GM18867 (cell line): ENCODE data around the gene TANC1.
"Not testable (repeated sequence)": the region's sequence is repeated elsewhere in the genome, so short reads cannot be mapped to it uniquely, and the experiment has no call there.

Source experiments
- ATAC-seq: cut with Tn5 transposase; IDR thresholded peaks from one replicate; pipeline ENCODE4 v1.9.1; 2021; ENCODE audit warnings: mild to moderate bottlenecking, moderate library complexity; ENCODE audit not compliant: unreplicated experiment

Gene TANC1

DNA sequence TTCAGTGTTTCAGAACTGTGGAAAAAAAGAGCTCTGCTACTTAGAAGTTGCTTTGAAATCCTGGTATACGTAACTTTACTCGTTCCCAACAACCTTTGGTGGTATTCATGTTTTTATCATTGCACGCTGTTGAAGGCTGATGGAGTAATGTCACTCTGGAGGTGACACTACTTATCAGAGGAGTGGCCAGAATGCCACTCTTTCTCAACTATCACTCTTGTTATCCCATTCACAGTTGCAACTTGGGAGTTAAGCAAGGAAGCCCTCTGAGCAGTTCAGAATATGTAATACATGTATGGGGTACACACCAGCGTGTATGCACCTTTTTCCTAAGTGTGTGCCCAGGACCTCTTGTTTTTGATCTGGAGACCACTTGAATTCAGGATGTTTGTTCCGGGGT is 53.6 kb downstream of the TANC1 start:
- no peak for ATAC-seq

- ATAC-seq, result no peak
These were observed 57.7 kb downstream of the TANC1 start for GRCh38 chr2:159026170-159026569.

DNA sequence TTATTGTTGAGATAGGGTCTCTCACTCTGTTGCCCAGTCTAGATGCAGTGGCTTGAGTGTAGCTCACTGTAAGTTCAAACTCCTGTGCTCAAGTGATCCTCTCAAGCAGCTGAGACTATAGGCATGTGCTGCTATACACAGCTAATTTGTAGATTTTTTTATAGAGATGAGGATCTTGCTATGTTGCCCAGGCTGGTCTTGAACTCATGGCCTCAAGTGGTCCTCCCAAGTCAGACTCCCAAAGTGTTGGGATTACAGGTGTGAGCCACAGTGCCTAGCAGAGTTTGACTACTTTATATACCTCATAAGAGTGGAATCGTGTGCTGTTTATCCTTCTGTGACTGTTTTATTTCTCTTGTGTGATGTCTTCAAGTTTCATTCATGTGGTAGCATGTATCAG is 60.3 kb downstream of the TANC1 start:
- ATAC-seq, result no peak

DNA sequence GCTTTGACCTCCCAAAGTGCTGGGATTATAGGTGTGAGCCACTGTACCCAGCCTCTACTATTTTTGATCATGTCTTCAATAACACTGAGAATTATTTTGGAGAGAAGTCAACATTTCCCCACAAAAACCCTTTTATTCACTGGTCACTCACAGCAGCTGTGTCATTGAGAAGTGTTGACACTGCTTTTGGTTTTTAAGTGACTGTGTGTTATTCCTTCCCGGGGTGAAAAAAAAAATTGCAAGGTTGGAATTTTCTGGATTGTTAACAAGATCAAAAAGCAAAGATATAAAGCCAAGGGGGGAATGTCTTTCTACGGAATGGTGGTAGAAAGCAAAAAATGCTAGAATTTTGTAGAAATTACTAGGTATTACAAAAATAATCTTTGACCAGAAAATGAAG is 61.5 kb downstream of the TANC1 start:
- no peak for ATAC-seq

DNA sequence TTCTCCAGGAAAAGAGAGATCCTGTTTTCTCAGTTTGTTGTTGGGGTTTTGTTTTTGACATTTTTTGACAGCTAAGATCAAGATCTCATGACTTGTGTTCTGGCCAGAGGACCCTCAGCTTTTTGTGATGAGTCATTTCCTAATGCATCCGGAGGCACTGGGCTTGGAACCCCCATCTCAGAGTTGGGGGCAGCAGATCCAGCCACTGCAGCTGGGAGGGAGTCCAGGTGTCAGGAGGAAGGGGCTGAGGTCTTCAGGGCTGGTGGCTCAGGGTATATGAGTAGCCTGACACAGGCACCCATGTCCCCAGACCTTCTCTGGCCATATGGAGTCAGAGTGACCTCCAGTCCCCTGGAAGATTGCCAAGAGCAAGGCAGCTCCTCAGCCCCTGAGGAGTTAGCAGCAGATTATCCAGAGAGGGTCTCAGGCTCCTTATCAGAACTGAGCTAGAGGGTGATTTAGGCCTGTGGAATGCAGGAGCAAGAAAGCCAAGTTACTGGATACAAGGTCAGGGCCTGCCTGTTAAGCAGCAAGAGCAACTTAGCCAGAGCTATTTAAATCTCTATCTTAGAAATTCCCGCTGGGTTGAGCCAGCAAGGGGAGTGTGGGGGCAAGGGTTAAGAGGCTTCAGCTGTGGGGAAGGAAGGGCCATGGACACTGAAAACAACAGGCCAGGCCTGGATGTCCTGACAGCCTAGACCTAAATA is 62.4 kb downstream of the TANC1 start:
- no peak for ATAC-seq

DNA sequence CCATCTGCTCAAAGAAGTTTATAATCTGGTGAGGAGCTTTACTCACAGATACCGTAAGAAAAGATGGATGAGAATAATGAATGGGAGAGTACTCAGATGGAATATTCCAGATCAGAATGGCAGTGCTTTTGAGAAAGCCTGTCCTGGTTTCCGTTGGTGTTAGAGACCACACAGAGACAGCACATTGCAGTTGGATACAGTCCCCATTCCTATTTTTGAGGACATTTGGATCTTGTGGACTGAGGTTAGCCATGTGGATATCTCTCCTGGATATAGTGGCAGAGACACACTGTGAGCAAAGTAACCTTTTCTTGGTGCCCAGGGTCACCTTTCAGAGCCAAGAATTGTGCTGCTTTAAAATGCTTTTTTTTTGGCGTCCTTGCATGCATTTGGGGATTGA is 63.7 kb downstream of the TANC1 start:
- ATAC-seq, result no peak

DNA sequence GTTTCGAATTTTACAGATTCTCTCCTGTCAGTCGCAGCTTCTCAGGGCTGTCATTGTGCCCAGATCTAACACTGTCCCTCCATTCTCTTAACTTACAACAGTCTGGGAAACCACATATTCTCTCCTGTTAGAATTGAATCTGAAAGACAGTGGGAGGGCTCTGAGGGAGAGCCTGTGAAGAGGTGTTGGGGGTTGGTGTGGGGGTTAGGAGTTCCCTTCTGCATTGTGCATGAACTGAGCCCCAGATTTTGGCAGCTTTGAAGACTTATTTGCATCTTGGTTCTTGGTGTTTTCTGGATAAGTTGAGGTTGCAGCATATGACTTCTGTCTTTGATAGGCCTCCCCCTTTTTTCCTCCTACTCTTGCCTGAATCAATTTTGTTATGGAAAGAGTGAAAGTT is 64.1 kb downstream of the TANC1 start:
- no peak for ATAC-seq

GRCh38 chr2:159034713-159035112 is 66.3 kb downstream of the TANC1 start:
- no peak for ATAC-seq

GRCh38 chr2:159035790-159036411 is 67.5 kb downstream of the TANC1 start:
- no peak for ATAC-seq

GRCh38 chr2:159036461-159036860 is 68.0 kb downstream of the TANC1 start:
- ATAC-seq, result not testable (repeated sequence)

DNA sequence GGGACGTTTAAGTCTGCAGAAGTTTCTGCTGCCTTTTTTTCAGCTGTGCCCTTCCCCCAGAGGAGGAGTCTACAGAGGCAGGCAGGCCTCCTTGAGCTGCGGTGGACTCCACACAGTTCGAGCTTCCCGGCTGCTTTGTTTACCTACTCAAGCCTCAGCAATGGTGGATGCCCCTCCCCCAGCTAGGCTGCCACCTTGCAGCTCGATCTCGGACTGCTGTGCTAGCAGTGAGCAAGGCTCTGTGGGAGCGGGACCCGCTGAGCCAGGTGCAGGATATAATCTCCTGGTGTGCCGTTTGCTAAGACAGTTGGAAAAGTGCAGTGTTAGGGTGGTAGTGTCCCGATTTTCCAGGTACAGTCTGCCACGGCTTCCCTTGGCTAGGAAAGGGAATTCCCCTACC is 72.9 kb downstream of the TANC1 start:
- ATAC-seq, result not testable (repeated sequence)

DNA sequence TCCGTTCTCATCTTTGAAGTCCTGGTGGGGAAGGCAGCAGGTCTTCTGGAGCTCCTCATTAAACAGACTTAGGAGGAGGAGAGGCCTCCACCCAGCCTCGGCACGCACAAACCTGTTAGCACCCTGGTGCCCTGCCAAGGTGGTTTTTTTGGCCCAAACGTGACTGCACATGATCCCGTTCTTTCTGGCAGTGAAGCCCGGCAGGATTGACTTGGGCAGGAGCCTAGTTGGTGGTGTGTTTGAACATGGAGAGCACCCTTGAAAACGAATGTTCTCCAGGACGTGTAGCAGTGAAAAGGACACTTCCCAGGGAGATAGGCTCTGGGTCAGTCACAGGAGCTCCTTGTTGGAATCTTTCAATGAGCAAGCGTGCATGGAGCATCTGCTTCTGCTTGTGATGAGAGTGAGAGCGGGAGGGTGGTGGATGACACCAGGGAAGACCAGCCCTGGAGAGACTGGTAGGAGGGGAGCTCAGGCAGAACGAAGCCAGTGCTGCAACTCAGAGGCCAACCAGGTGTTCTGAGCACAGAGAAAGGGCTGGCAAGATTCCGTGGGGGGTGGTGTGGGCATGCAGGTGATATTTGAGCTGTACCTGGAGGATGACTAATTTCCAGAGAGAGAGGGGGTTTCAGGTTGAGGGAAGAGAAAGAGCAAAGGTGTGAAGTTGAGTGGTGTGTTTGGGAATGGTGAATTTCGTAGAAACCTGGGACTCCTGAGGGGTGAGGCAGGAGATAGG is 73.8 kb downstream of the TANC1 start:
- no peak for ATAC-seq

- no peak for ATAC-seq
These were observed 75.3 kb downstream of the TANC1 start for GRCh38 chr2:159043710-159044109.

- ATAC-seq, result no peak
These were observed 76.4 kb downstream of the TANC1 start for GRCh38 chr2:159044804-159045286.

DNA sequence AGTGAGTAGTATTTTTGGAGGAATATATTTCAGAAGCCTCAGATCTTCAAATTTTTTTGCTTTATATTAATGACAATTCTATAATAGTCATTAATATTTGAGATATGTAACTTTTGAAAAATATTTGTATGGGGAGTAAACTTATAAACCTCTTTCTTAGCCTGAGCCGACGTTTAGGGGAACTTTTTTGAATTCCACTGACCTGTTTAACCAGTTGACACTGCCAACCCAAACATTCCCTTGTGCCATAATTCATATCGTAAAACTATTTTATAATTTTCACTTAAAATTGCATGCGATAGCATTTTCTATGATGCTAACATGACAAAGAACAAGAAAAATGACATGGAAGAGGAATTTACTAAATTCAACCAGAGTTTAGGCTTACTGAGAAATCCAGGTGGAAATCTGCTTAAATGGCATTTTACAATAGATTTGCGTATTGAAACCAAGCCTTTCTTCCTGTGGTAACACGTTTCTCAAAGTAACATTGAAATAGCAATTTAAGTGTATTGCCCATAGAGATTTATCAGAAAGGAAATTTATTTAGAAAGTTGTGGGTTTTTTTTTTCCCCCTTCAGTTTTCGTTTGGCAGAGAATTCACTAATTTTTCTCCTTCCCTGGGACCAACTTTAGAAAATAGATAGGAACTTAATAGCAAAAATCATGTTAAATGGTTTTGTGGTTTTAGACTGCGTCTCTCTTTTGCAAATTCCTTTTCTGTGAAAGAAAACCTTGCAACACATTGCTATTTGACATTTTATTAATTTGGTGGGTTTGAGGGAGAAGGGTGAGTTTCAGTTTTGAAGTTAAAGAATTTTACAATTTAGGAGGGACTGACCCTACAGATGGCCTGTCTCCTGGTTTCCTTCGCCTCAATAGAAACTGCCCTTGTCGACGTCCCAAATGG is 77.4 kb downstream of the TANC1 start:
- ATAC-seq, result no peak

DNA sequence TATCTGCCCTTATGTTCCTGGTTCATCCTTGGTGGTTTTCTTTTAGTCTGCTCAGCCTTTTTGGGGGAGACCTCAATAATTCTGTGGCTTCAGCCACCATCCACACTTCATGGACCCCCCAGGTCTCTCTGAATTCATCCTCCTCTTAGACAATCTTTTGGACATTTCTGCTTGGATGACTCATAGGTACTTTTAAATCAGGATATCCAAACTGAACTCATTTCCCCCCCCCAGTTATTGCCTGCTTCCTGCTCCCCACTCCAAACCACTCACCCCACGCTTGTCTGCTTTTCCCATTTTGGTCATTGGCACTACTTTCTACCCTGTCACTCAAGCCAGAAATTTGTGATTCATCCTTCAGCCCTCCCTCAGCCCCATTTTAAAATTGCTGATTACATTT is 78.5 kb downstream of the TANC1 start:
- no peak for ATAC-seq

- no peak for ATAC-seq
These were observed 82.0 kb downstream of the TANC1 start for GRCh38 chr2:159050426-159050825.

GRCh38 chr2:159051133-159051532 is 82.7 kb downstream of the TANC1 start:
- no peak for ATAC-seq

- ATAC-seq, result no peak
These were observed 83.2 kb downstream of the TANC1 start for GRCh38 chr2:159051661-159052060.

GRCh38 chr2:159052157-159052601 is 83.7 kb downstream of the TANC1 start:
- ATAC-seq, result no peak
